Transverse colon (tissue), 4 donors: Measurements from ENCODE around the gene UBR3. TPM values are rescaled to one million over a fixed set of nuclear protein-coding genes. Genes with fewer than 3 reads are reported as not detected.
"Not testable (repeated sequence)": the region's sequence is repeated elsewhere in the genome, so short reads cannot be mapped to it uniquely, and the experiment has no call there.

Source experiments
- DNase-seq: peaks from one replicate; pipeline ENCODE4 v3.0.0-alpha.2; 2019
- H3K27ac ChIP-seq, 4 donors: fragments of 200-600 bp; sonication (generic); 2 replicates each; pipeline ENCODE4 v1.5.1; 2016 to 2018; ENCODE audit warnings: inconsistent platforms in 4 of 4
- H3K27me3 ChIP-seq: fragments of 200-600 bp; sonication (generic); 2 replicates; pipeline ENCODE4 v1.5.1; 2017; ENCODE audit warnings: inconsistent platforms
- H3K36me3 ChIP-seq, 4 donors: fragments of 200-600 bp; sonication (generic); 2 replicates each; pipeline ENCODE4 v1.5.1; 2017 to 2019; ENCODE audit warnings: inconsistent platforms in 4 of 4
- H3K4me1 ChIP-seq, 4 donors: fragments of 200-600 bp; sonication (generic); 2 replicates each; pipeline ENCODE4 v1.5.1; 2017 to 2020; ENCODE audit warnings: inconsistent platforms in 4 of 4
- H3K4me3 ChIP-seq, 4 donors: fragments of 200-600 bp; sonication (generic); 1 replicate in 1 of 4; 2 replicates in 3 of 4; pipeline versions ENCODE4 v1.5.1 to v1.6.1; 2017 to 2019; ENCODE audit warnings: inconsistent platforms in 4 of 4
- H3K9me3 ChIP-seq, 2 donors: fragments of 200-600 bp; sonication (generic); 2 replicates each; pipeline ENCODE4 v1.5.1; 2017 to 2019; ENCODE audit warnings: inconsistent platforms in 2 of 2
- CTCF ChIP-seq, 5 experiments: fragments of 200-600 bp in 3 of 5; fragments of 450-650 bp in 2 of 5; sonication (generic) in 3 of 5; IDR thresholded peaks; 1 replicate in 2 of 5; 2 replicates in 3 of 5; pipeline ENCODE4 v1.5.1; 2016 to 2017; ENCODE audit warnings: antibody characterized with exemption in 5 of 5, inconsistent platforms in 3 of 5, mild to moderate bottlenecking in 2 of 5, moderate library complexity in 1 of 5
- EP300 ChIP-seq: sonication (generic); formaldehyde crosslinking; IDR thresholded peaks from one replicate; pipeline ENCODE4 v1.6.1; 2017; ENCODE audit warnings: antibody characterized with exemption, low read depth
- POLR2A ChIP-seq: fragments of 450-650 bp; IDR thresholded peaks from one replicate; pipeline ENCODE4 v1.6.1; 2016; ENCODE audit warnings: antibody characterized with exemption, mild to moderate bottlenecking, moderate library complexity
- POLR2AphosphoS5 ChIP-seq, 3 donors: sonication (generic); formaldehyde crosslinking; IDR thresholded peaks; one replicate each; pipeline ENCODE4 v1.6.1; 2016; ENCODE audit warnings: antibody characterized with exemption in 3 of 3
- WGBS, 2 donors: methylation state at CpG; one replicate each; pipeline ENCODE4 v1.1.5; 2018; ENCODE audit warnings: low coverage in 1 of 2; 5-methylcytosine and 5-hydroxymethylcytosine counted together
- in situ Hi-C, 4 donors: fragments of 200-750 bp; cut with MboI; loops; one replicate each; pipeline versions ENCODE4 v1.15.0 to v1.15.1; 2017; ENCODE audit warnings: low sequenced_read_pairs in 3 of 4, low pct_ligation_motif_present in 1 of 4, low pct_unique_long_range_greater_than_20kb in 1 of 4
- intact Hi-C: fragments of 100-400 bp; cut with DNase I; formaldehyde crosslinking; loops from one replicate; pipeline ENCODE4 v1.15.1; 2023; ENCODE audit warnings: low total_unique reads
- total RNA-seq, 4 donors: library from RNA; depleted of rRNA; stranded (reverse); fragments of >200 nt; gene quantifications; one replicate each; pipeline ENCODE4 v1.1.0, GENCODE V29; 2016

Gene UBR3
- total RNA-seq, 4 donors from 2014 or later = 45.2 to 79.0 (median 74.1) TPM

GRCh38 chr2:169859423-169859822, 32.2 kb downstream of the UBR3 start:
- 94 to 96% methylated on average over 4 of the region's 4 CpGs for WGBS, 2 donors
- H3K36me3 ChIP-seq = no peaks in the 10 kb centered on the region
- no peaks in the 10 kb centered on the region for H3K27me3 ChIP-seq
- no peak overlapping the region for H3K27ac ChIP-seq
- no peak overlapping the region for H3K4me3 ChIP-seq
- TF ChIP-seq POLR2AphosphoS5 (IDR thresholded peaks at IDR 0.05) (no peak), CTCF (IDR thresholded peaks at IDR 0.05) (no peak)
- DNase-seq = no peak
- intact Hi-C loops = no loop called here
- no peaks in the 10 kb centered on the region for H3K4me1 ChIP-seq
- in situ Hi-C loops = no loop called here
- H3K9me3 ChIP-seq = no peaks in the 10 kb centered on the region

- no peaks in the 10 kb centered on the region for H3K36me3 ChIP-seq
- DNase-seq = no peak
- in situ Hi-C loops = no loop called here
- no peak overlapping the region for H3K27ac ChIP-seq
- TF ChIP-seq POLR2A (no peak), CTCF (IDR thresholded peaks at IDR 0.05) (no peak), EP300 (no peak), POLR2AphosphoS5 (IDR thresholded peaks at IDR 0.05) (no peak)
- intact Hi-C loops = no loop called here
- no peaks in the 10 kb centered on the region for H3K4me1 ChIP-seq
- H3K27me3 ChIP-seq = no peaks in the 10 kb centered on the region
- H3K4me3 ChIP-seq = no peak overlapping the region
- no peaks in the 10 kb centered on the region for H3K9me3 ChIP-seq
- 91 to 95% methylated on average over 1 to 4 of the region's 4 CpGs for WGBS, 2 donors
Observed at GRCh38 chr2:169860149-169860548, 32.9 kb downstream of the UBR3 start.

GRCh38 chr2:169862816-169863215, 35.6 kb downstream of the UBR3 start:
- H3K4me3 ChIP-seq = no peak overlapping the region
- no peaks in the 10 kb centered on the region for H3K9me3 ChIP-seq
- no peak for DNase-seq
- H3K27me3 ChIP-seq = no peaks in the 10 kb centered on the region
- in situ Hi-C loops = no loop called here
- intact Hi-C loops = loop anchor here (1.0 kb wide), 1 partner anchor 29 kb away; no protein-coding TSS in a partner anchor
- H3K4me1 ChIP-seq = no peaks in the 10 kb centered on the region
- 84 to 92% methylated on average over 2 of the region's 2 CpGs for WGBS, 2 donors
- no peak overlapping the region for H3K27ac ChIP-seq
- no peaks in the 10 kb centered on the region for H3K36me3 ChIP-seq
- TF ChIP-seq EP300 = no peak
- no peak for TF ChIP-seq POLR2A
- no peak for TF ChIP-seq CTCF (IDR thresholded peaks at IDR 0.05)
- no peak for TF ChIP-seq POLR2AphosphoS5 (IDR thresholded peaks at IDR 0.05)

GRCh38 chr2:169865492-169865891, 38.2 kb downstream of the UBR3 start:
- no peaks in the 10 kb centered on the region for H3K9me3 ChIP-seq
- 73 to 100% methylated on average over 2 of the region's 2 CpGs for WGBS, 2 donors
- intact Hi-C loops = no loop called here
- no peaks in the 10 kb centered on the region for H3K36me3 ChIP-seq
- no peaks in the 10 kb centered on the region for H3K27me3 ChIP-seq
- TF ChIP-seq CTCF (IDR thresholded peaks at IDR 0.05) (no peak), EP300 (no peak), POLR2A (no peak), POLR2AphosphoS5 (IDR thresholded peaks at IDR 0.05) (no peak)
- in situ Hi-C loops = no loop called here
- no peak for DNase-seq
- no peaks in the 10 kb centered on the region for H3K4me1 ChIP-seq
- H3K27ac ChIP-seq = no peak overlapping the region
- no peak overlapping the region for H3K4me3 ChIP-seq

- intact Hi-C loops, H3K4me1 ChIP-seq, DNase-seq, H3K9me3 ChIP-seq, H3K4me3 ChIP-seq, H3K27me3 ChIP-seq, H3K27ac ChIP-seq, in situ Hi-C loops, H3K36me3 ChIP-seq: not testable (repeated sequence)
- 90 to 100% methylated on average over 1 to 6 of the region's 6 CpGs for WGBS, 2 donors
Observed at GRCh38 chr2:169866230-169866629, 39.0 kb downstream of the UBR3 start.
